Stimulated activated naive CD8-positive, alpha-beta T cell treated with anti-CD3 and anti-CD28 coated beads, Interleukin-15, amount 100 ng/mL, for 72 hours (primary cell): ENCODE data around the gene XRCC4.

ENCODE experiments used
- ATAC-seq: fragments of 150-1000 bp; cut with Tn5 transposase; 2 replicates; pipeline ENCODE4 v1.10.0; 2021; ENCODE audit warnings: mild to moderate bottlenecking, moderate library complexity
- DNase-seq, 2 donors: peaks; one replicate each; pipeline ENCODE4 v3.0.0; 2021 to 2022
- H3K27ac Mint-ChIP-seq, 2 donors: one replicate each; pipeline ENCODE4 v1.8.0; 2022; ENCODE audit warnings: mild to moderate bottlenecking in 2 of 2, mixed read lengths in 2 of 2, moderate library complexity in 2 of 2
- H3K27me3 Mint-ChIP-seq: one replicate; pipeline ENCODE4 v1.8.0; 2022; ENCODE audit warnings: mixed read lengths
- H3K4me1 Mint-ChIP-seq: one replicate; pipeline ENCODE4 v1.8.0; 2022; ENCODE audit warnings: mild to moderate bottlenecking, mixed read lengths
- H3K4me3 Mint-ChIP-seq, 2 donors: one replicate each; pipeline ENCODE4 v1.8.0; 2022; ENCODE audit warnings: mild to moderate bottlenecking in 2 of 2, mixed read lengths in 2 of 2, moderate library complexity in 1 of 2
- H3K9me3 Mint-ChIP-seq, 2 donors: one replicate each; pipeline ENCODE4 v1.8.0; 2022; ENCODE audit warnings: mixed read lengths in 2 of 2

Gene XRCC4

GRCh38 chr5:83173826-83174225 is 96.5 kb downstream of the XRCC4 start:
- H3K27ac Mint-ChIP-seq = no peak overlapping the region
- DNase-seq (no peak), ATAC-seq (no peak)
- H3K9me3 Mint-ChIP-seq = no peaks in the 10 kb centered on the region
- H3K4me3 Mint-ChIP-seq = no peak overlapping the region
- H3K4me1 Mint-ChIP-seq = no peaks in the 10 kb centered on the region
- no peaks in the 10 kb centered on the region for H3K27me3 Mint-ChIP-seq

- Mint-ChIP-seq H3K4me1 (no peaks in the 10 kb centered on the region), H3K9me3 (no peaks in the 10 kb centered on the region), H3K27me3 (no peaks in the 10 kb centered on the region), H3K27ac (no peak overlapping the region), H3K4me3 (no peak overlapping the region)
- DNase-seq (no peak), ATAC-seq (no peak)
These were observed 100.5 kb downstream of the XRCC4 start for GRCh38 chr5:83177803-83178202.

- no peaks in the 10 kb centered on the region for H3K9me3 Mint-ChIP-seq
- no peaks in the 10 kb centered on the region for H3K4me1 Mint-ChIP-seq
- no peak for ATAC-seq
- H3K27ac Mint-ChIP-seq = no peak overlapping the region
- H3K4me3 Mint-ChIP-seq = no peak overlapping the region
- no peaks in the 10 kb centered on the region for H3K27me3 Mint-ChIP-seq
- DNase-seq = no peak
These were observed 102.6 kb downstream of the XRCC4 start for GRCh38 chr5:83179966-83180365.

- H3K27me3 Mint-ChIP-seq = no peaks in the 10 kb centered on the region
- H3K27ac Mint-ChIP-seq = no peak overlapping the region
- H3K4me3 Mint-ChIP-seq = no peak overlapping the region
- ATAC-seq = no peak
- DNase-seq = no peak
- peaks cover 0 to 5% of the 10 kb centered on the region in 2 donors for H3K9me3 Mint-ChIP-seq
- no peaks in the 10 kb centered on the region for H3K4me1 Mint-ChIP-seq
These were observed 107.2 kb downstream of the XRCC4 start for GRCh38 chr5:83184534-83184933.

GRCh38 chr5:83192947-83193346 is 115.6 kb downstream of the XRCC4 start:
- DNase-seq = no peak
- Mint-ChIP-seq H3K27ac (no peak overlapping the region), H3K9me3 (no peaks in the 10 kb centered on the region), H3K4me3 (no peak overlapping the region), H3K27me3 (no peaks in the 10 kb centered on the region), H3K4me1 (no peaks in the 10 kb centered on the region)
- no peak for ATAC-seq

GRCh38 chr5:83197326-83197967 is 120.1 kb downstream of the XRCC4 start:
- ATAC-seq = no peak
- Mint-ChIP-seq H3K4me1 (no peaks in the 10 kb centered on the region), H3K27ac (no peak overlapping the region), H3K27me3 (no peaks in the 10 kb centered on the region), H3K4me3 (no peak overlapping the region), H3K9me3 (no peaks in the 10 kb centered on the region)
- DNase-seq = no peak

GRCh38 chr5:83199126-83199525 is 121.8 kb downstream of the XRCC4 start:
- ATAC-seq = no peak
- no peak for DNase-seq
- Mint-ChIP-seq H3K4me3 (no peak overlapping the region), H3K27ac (no peak overlapping the region), H3K4me1 (no peaks in the 10 kb centered on the region), H3K9me3 (no peaks in the 10 kb centered on the region), H3K27me3 (no peaks in the 10 kb centered on the region)

GRCh38 chr5:83204651-83205050 is 127.3 kb downstream of the XRCC4 start:
- Mint-ChIP-seq H3K9me3 (no peaks in the 10 kb centered on the region), H3K4me1 (no peaks in the 10 kb centered on the region), H3K27me3 (no peaks in the 10 kb centered on the region), H3K27ac (no peak overlapping the region), H3K4me3 (no peak overlapping the region)
- ATAC-seq (no peak), DNase-seq (no peak)

GRCh38 chr5:83209963-83210362 is 132.6 kb downstream of the XRCC4 start:
- Mint-ChIP-seq H3K27me3 (no peaks in the 10 kb centered on the region), H3K9me3 (no peaks in the 10 kb centered on the region), H3K4me1 (no peaks in the 10 kb centered on the region), H3K27ac (no peak overlapping the region), H3K4me3 (no peak overlapping the region)
- ATAC-seq = no peak
- no peak for DNase-seq

GRCh38 chr5:83219077-83219476 is 141.7 kb downstream of the XRCC4 start:
- Mint-ChIP-seq H3K4me3 (no peak overlapping the region), H3K27ac (no peak overlapping the region), H3K9me3 (no peaks in the 10 kb centered on the region), H3K4me1 (no peaks in the 10 kb centered on the region), H3K27me3 (no peaks in the 10 kb centered on the region)
- DNase-seq (no peak), ATAC-seq (no peak)

GRCh38 chr5:83219495-83219894 is 142.1 kb downstream of the XRCC4 start:
- Mint-ChIP-seq H3K27ac (no peak overlapping the region), H3K4me1 (no peaks in the 10 kb centered on the region), H3K4me3 (no peak overlapping the region), H3K27me3 (no peaks in the 10 kb centered on the region), H3K9me3 (no peaks in the 10 kb centered on the region)
- no peak for ATAC-seq
- no peak for DNase-seq

- no peaks in the 10 kb centered on the region for H3K27me3 Mint-ChIP-seq
- H3K4me3 Mint-ChIP-seq = no peak overlapping the region
- H3K4me1 Mint-ChIP-seq = no peaks in the 10 kb centered on the region
- DNase-seq = no peak
- H3K27ac Mint-ChIP-seq = no peak overlapping the region
- H3K9me3 Mint-ChIP-seq = no peaks in the 10 kb centered on the region
- ATAC-seq = no peak
These were observed 143.0 kb downstream of the XRCC4 start for GRCh38 chr5:83220331-83220730.

GRCh38 chr5:83222906-83223305 is 145.6 kb downstream of the XRCC4 start:
- Mint-ChIP-seq H3K27me3 (no peaks in the 10 kb centered on the region), H3K4me3 (no peak overlapping the region), H3K27ac (no peak overlapping the region), H3K9me3 (no peaks in the 10 kb centered on the region), H3K4me1 (no peaks in the 10 kb centered on the region)
- DNase-seq = no peak
- no peak for ATAC-seq

- Mint-ChIP-seq H3K4me1 (no peaks in the 10 kb centered on the region), H3K27ac (no peak overlapping the region), H3K9me3 (no peaks in the 10 kb centered on the region), H3K4me3 (no peak overlapping the region), H3K27me3 (no peaks in the 10 kb centered on the region)
- ATAC-seq = no peak
- no peak for DNase-seq
These were observed 150.3 kb downstream of the XRCC4 start for GRCh38 chr5:83227611-83228010.

- no peaks in the 10 kb centered on the region for H3K9me3 Mint-ChIP-seq
- no peak overlapping the region for H3K27ac Mint-ChIP-seq
- no peaks in the 10 kb centered on the region for H3K4me1 Mint-ChIP-seq
- H3K4me3 Mint-ChIP-seq = no peak overlapping the region
- DNase-seq (no peak), ATAC-seq (no peak)
- no peaks in the 10 kb centered on the region for H3K27me3 Mint-ChIP-seq
These were observed 153.2 kb downstream of the XRCC4 start for GRCh38 chr5:83230511-83230910.

GRCh38 chr5:83244516-83244915 is 167.2 kb downstream of the XRCC4 start:
- ATAC-seq = no peak
- H3K27ac Mint-ChIP-seq = no peak overlapping the region
- no peak overlapping the region for H3K4me3 Mint-ChIP-seq
- H3K27me3 Mint-ChIP-seq = no peaks in the 10 kb centered on the region
- no peaks in the 10 kb centered on the region for H3K4me1 Mint-ChIP-seq
- DNase-seq = no peak
- H3K9me3 Mint-ChIP-seq = no peaks in the 10 kb centered on the region

GRCh38 chr5:83245037-83245436 is 167.7 kb downstream of the XRCC4 start:
- H3K9me3 Mint-ChIP-seq = no peaks in the 10 kb centered on the region
- ATAC-seq (no peak), DNase-seq (no peak)
- H3K4me1 Mint-ChIP-seq = no peaks in the 10 kb centered on the region
- H3K27me3 Mint-ChIP-seq = no peaks in the 10 kb centered on the region
- H3K4me3 Mint-ChIP-seq = no peak overlapping the region
- no peak overlapping the region for H3K27ac Mint-ChIP-seq
